RWPE1 (cell line): ENCODE measurements around the gene ZDHHC18.
"Not testable (repeated sequence)": the region's sequence is repeated elsewhere in the genome, so short reads cannot be mapped to it uniquely, and the experiment has no call there.

Experiments used
- CTCF ChIA-PET: fragments of 350-600 bp; sonication (Branson Sonifier 250); formaldehyde crosslinking; extraction: SDS; loops from one replicate; lab custom pipeline; 2021; lab: Yijun Ruan, JAX
- POLR2A ChIA-PET: fragments of 400-600 bp; formaldehyde crosslinking; extraction: SDS; loops from one replicate; lab custom pipeline; 2020; ENCODE audit warnings: antibody characterized with exemption; ENCODE audit not compliant: low non-redundant PET; lab: Yijun Ruan, JAX
- DNase-seq: peaks from one replicate; pipeline ENCODE4 v3.0.0; 2012; ENCODE audit warnings: low spot score
- H3K27ac ChIP-seq: fragments of 450-650 bp; 2 replicates; pipeline ENCODE4 v1.5.1; 2017
- TF ChIP-seq, protein P1 (sequence below): fragments of 450-650 bp; conservative IDR thresholded peaks from 2 replicates; pipeline ENCODE4 v1.5.1; 2017; ENCODE audit warnings: low read depth, mild to moderate bottlenecking

Gene ZDHHC18

GRCh38 chr1:26799479-26800142 lies 26.9 kb upstream of the ZDHHC18 start:
- peak; percentile 62 for DNase-seq
- ChIA-PET POLR2A (no interaction called here), CTCF (interaction anchor here (1.7 kb wide), 1 partner anchor 11 kb away, joined by 9 read pairs; no protein-coding TSS in a partner anchor)
- H3K27ac ChIP-seq: peak overlapping the region; percentile 67
- TF ChIP-seq, protein P1, sequence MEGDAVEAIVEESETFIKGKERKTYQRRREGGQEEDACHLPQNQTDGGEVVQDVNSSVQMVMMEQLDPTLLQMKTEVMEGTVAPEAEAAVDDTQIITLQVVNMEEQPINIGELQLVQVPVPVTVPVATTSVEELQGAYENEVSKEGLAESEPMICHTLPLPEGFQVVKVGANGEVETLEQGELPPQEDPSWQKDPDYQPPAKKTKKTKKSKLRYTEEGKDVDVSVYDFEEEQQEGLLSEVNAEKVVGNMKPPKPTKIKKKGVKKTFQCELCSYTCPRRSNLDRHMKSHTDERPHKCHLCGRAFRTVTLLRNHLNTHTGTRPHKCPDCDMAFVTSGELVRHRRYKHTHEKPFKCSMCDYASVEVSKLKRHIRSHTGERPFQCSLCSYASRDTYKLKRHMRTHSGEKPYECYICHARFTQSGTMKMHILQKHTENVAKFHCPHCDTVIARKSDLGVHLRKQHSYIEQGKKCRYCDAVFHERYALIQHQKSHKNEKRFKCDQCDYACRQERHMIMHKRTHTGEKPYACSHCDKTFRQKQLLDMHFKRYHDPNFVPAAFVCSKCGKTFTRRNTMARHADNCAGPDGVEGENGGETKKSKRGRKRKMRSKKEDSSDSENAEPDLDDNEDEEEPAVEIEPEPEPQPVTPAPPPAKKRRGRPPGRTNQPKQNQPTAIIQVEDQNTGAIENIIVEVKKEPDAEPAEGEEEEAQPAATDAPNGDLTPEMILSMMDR: no peak

DNA sequence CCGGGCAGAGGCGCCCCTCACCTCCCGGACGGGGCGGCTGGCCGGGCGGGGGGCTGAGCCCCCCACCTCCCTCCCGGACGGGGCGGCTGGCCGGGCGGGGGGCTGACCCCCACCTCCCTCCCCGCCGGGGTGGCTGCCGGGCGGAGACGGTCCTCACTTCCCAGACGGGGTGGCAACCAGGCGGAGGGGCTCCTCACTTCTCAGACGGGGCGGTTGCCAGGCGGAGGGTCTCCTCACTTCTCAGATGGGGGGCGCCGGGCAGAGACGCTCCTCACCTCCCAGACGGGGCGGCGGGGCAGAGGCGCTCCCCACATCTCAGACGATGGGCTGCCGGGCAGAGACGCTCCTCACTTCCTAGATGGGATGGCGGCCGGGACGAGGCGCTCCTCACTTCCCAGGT lies 22.6 kb upstream of the ZDHHC18 start:
- POLR2A ChIA-PET, H3K27ac ChIP-seq, DNase-seq, CTCF ChIA-PET: not testable (repeated sequence)

DNA sequence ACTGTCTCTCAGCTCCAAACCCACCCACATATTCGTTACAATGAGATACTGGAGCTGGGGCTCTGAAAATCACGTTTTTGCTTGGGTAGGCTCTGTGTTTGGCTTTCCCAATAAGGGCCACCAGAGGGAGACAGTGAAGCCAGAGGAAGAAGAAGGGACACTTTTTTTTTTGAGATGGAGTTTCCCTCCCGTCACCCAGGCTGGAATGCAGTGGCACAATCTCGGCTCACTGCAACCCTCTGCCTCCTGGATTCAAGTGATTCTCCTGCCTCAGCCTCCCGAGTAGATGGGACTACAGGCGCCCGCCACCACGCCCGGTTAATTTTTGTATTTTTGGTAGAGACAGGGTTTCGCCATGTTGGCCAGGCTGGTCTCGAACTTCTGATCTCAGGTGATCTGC lies 16.4 kb upstream of the ZDHHC18 start:
- peak; percentile 57 for DNase-seq
- not testable (repeated sequence) for H3K27ac ChIP-seq
- TF ChIP-seq, protein P1: peak; percentile 77
- ChIA-PET CTCF (interaction anchor here (0.6 to 2.1 kb wide), 15 partner anchors 9 to 208 kb away, joined by 3 to 9 read pairs (median 3); no protein-coding TSS in a partner anchor), POLR2A (interaction anchor here (0.6 kb wide), 1 partner anchor 35 kb away, joined by 4 read pairs; no protein-coding TSS in a partner anchor)

DNA sequence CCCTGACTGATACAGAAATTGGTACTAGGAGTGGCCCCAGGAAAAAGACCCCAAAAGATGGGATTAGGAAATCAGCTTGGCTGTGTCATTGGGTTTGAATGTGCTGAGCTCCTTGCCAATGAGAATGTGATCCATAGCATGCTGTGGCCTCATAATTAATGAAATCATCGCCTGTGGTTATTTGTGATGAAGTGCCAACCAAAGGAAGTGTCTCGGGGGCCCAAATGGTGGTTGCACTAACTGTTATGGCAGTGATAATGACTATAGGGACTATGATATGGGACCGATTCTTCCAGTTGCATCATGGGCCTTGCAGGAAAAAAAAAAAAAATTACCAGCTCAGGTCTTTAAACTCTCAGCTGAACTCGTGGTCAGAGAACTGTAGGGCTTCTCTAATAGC lies 15.4 kb upstream of the ZDHHC18 start:
- POLR2A ChIA-PET: no interaction called here
- DNase-seq: no peak

DNA sequence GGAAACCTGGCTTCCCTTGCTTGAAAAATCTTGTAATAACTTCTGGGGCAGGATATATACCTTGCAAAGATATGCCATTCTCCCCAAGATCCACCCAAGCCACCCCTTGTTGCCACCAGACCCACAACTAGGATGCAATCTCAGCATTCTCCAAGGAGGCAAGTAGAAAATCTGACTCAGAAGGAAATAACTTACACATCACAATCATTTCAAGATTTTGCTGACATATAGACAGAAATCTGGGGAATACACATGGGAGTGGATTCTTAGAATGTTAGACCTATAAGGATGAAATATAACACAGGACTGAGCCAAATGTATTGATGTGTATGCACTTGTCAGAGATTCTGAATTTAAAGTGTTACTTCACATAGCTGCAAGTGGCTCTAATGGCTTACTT lies 14.8 kb upstream of the ZDHHC18 start:
- TF ChIP-seq, protein P1: no peak
- POLR2A ChIA-PET: interaction anchor here (0.6 kb wide), 1 partner anchor 10 kb away, joined by 3 read pairs; no protein-coding TSS in a partner anchor
- CTCF ChIA-PET: interaction anchor here (2.1 kb wide), 1 partner anchor 11 kb away, joined by 9 read pairs; no protein-coding TSS in a partner anchor
- no peak overlapping the region for H3K27ac ChIP-seq
- no peak for DNase-seq

More for the DNA sequence above, 15.4 kb upstream of the ZDHHC18 start:
- H3K27ac ChIP-seq: no peak overlapping the region
- TF ChIP-seq, protein P1: no peak
- CTCF ChIA-PET: interaction anchor here (0.6 to 2.1 kb wide), 7 partner anchors 11 to 1907 kb away, joined by 3 to 9 read pairs (median 4); partner anchors contain the start of gene ZDHHC18

DNA sequence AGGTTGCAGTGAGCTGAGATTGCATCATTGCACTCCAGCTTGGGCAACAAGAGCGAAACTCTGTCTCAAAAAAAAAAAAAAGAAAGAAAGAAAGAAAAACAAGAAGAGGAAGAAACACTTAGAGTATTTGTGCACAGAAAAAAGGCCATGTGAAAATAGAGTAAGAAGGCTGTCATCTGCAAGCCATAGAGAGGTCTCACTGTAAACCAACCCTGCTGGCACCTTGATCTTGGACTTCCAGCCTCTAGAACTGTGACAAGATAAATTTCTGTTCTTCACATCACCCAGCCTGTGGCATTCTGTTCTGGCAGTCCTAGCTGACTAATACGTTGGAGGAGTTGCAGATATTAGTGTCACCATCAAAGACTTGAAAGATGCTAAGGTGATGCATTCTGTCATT lies 12.1 kb upstream of the ZDHHC18 start:
- DNase-seq: no peak
- TF ChIP-seq, protein P1: no peak
- no peak overlapping the region for H3K27ac ChIP-seq
- ChIA-PET POLR2A (no interaction called here), CTCF (no interaction called here)

- POLR2A ChIA-PET: no interaction called here
- DNase-seq: no peak
- TF ChIP-seq, protein P1: no peak
- CTCF ChIA-PET: no interaction called here
- no peak overlapping the region for H3K27ac ChIP-seq
Observed at GRCh38 chr1:26814893-26815292, 11.6 kb upstream of the ZDHHC18 start.
